ENCODE measurements around the gene PCARE.

The PCARE gene

DNA sequence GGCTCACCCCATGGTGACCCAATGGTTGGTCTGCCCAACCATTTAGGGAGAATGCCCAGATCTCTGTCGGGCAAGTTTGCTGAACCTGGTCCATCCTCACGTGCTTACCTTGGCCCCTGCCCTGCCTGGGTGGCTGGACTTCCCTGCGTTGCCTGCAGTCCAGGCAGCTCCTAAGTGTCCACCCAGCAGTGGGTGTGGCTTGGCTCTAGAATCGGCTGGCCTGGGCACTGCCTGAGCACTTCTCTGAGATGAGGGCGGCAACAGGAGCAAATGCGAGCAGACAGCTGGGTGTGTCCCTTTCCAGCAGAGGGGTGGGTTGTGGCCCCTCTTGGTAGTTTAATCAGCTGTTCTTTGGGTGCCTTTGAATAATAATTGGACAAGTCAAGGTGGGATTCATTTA, 11.3 kb downstream of the PCARE start:
- no peak for DNase-seq (ENCODE audit: low read depth)

GRCh38 chr2:29062371-29062770, 12.0 kb downstream of the PCARE start:
- DNase-seq (ENCODE audit: low read depth) = no peak

DNA sequence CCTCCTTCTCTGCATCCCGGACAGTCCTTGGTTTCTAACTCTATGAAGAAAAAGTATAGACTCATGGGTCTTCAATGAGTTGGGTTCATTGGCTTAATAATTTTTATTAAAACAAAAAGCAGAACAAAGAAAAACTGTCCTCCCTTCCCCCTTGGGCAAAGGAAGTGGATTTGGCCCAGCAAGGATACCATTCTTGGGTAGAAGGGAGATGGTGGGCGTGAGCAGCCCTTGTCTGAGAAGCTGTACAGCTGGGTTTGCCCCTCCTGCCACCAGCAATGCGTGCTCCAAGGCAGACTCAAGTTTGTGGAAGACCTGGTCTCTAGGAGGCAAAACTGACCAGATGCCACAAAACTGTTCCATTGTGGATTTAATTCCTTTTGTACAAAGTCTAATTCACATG, 12.7 kb downstream of the PCARE start:
- no peak for DNase-seq (ENCODE audit: low read depth)

DNA sequence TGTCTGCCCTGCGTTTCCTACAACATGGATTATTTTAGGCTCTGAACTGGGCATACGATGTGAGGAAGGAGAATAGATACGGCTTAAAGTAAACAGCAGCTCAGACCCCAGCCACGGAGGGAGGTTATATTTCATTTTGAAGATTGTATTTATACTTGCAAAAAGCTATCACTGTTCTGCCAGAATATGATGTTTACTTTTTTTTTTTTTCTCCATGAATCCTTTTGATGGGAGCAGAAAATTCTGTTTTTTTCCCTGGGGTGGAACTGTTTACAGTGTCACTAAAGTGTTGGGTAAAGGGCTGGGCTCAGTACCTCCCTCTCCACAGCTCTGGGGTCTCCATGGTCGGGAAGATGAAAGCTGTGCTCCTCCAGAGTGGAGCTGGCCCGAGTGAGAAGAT, 13.1 kb downstream of the PCARE start:
- DNase-seq (ENCODE audit: low read depth) = no peak

GRCh38 chr2:29060441-29060840, 13.9 kb downstream of the PCARE start:
- no peak for DNase-seq (ENCODE audit: low read depth)

GRCh38 chr2:29059624-29060023, 14.7 kb downstream of the PCARE start:
- DNase-seq (ENCODE audit: low read depth) = no peak

GRCh38 chr2:29057006-29057405, 17.3 kb downstream of the PCARE start:
- no peak for DNase-seq (ENCODE audit: low read depth)

GRCh38 chr2:29056452-29056851, 17.9 kb downstream of the PCARE start:
- DNase-seq (ENCODE audit: low read depth) = no peak

DNA sequence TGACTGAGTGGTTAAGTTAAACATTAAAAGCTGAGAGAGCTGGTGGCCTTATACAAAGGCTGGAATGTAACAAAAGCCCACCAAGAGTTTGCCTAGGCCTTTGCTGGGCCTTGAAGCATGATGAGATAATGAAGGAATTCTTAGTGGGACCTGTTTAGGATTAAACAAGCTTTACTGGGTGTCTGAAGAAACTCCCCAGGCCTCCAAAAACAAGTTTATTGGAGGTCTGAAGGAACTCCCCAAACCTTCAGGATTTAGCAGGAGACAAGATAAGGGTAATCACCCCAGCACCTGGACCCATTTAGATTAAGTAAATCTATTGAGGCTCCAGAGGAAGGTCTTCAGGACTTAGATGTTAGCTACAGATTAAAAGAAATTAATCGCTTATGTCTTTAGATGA, 18.7 kb downstream of the PCARE start:
- DNase-seq (ENCODE audit: low read depth) = no peak

GRCh38 chr2:29054430-29054829, 19.9 kb downstream of the PCARE start:
- DNase-seq (ENCODE audit: low read depth) = no peak

DNA sequence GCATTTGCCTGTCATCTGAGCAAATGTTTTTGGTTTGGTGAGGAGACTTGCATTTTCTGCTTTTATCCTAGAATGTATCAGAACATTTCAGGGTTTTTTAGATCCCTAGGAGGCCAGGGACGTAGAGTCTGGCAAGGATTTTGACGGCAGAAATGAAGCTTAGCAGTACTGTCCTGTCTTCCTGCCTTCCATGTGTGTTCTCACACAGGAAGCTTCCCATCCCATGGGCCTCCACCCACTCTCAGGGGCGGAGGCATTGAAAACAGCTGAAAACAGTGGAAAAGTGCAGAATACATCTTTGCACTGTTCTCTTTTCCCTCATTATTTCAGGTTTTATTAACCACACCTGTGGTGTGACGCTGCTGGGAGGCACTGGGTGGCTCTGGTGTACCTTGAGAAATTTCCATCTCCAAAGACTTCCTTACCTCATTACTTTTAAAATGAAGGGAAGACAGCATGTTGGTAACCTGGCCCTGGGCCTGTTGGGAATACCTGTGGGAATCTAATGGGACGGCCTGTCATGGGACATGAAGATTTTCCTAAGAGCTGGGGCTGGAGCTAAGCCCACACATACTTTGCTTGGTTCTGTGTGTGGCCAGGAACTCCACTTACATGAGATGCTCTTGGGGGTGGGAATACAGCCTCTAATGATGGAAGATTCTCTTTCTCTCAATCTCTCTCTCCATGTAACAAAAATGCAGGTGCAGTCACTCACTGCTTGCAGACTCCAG, 20.5 kb downstream of the PCARE start:
- no peak for DNase-seq (ENCODE audit: low read depth)

DNA sequence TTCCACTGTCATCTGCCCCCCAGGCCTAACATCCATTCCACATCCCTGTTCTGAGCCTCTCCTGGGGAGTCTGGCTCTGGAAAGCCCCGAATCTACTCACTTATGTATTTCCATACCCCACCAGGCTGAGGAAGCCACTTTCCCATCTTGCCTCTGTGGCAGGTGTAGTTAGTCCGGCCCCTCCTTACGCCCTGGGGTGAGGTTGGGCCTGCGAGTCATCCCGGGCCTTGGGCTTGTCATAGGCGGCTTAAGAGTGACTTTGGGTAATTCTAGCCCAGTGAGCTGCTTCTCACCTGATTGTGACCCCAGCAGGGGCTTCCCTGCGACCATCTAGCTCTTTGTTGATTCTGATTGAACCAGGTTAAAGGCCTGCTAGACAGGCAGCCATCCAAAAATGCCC, 21.1 kb downstream of the PCARE start:
- no peak for DNase-seq (ENCODE audit: low read depth)

GRCh38 chr2:29052807-29053206, 21.5 kb downstream of the PCARE start:
- no peak for DNase-seq (ENCODE audit: low read depth)

DNA sequence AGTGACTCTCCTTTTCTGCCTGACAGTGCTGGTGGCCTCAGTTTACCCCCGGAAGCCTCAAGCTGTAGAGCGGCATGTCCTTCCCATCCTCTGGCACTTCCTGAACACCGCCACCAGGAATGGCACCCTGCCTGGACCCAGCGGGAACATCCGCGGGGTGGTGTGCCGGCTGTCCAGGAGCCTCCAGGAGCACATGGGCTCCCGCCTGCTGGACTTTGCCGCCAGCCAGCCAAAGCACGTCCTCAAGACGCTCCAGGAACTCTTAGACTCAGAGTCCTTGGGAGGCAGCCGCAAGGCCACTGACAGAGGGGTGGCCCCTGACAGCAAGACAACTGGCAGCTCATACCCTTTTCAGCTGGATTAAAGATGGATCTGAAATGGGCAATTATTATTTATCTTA, 22.6 kb downstream of the PCARE start:
- no peak for DNase-seq (ENCODE audit: low read depth)

DNA sequence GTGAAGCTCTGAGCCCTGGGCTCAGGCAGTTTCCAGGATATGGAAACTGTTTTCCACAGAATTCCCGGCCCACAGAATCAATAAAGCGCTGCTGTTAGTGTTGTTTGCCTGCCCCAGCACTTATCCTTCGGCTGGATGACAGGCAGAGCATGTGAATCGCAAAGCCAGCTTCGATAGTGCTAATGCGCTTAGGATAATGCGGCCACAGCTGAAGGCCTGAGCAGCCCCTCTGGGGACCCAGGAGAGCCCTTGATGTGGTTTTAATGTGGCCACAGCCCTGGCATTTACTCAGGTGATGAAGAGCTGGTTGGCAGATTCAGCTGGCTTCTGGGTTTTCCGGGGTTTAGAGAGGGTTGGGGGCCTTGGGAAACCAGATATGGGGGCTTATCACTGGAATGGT, 23.7 kb downstream of the PCARE start:
- DNase-seq (ENCODE audit: low read depth) = no peak

- DNase-seq (ENCODE audit: low read depth) = no peak
Measured at GRCh38 chr2:29047083-29047845, 27.1 kb downstream of the PCARE start.

- DNase-seq (ENCODE audit: low read depth) = no peak
Measured at GRCh38 chr2:29046321-29046720, 28.0 kb downstream of the PCARE start.

- DNase-seq (ENCODE audit: low read depth) = no peak
Measured at GRCh38 chr2:29044459-29044858, 29.9 kb downstream of the PCARE start.

- no peak for DNase-seq (ENCODE audit: low read depth)
Measured at GRCh38 chr2:29042561-29043075, 31.7 kb downstream of the PCARE start.

DNA sequence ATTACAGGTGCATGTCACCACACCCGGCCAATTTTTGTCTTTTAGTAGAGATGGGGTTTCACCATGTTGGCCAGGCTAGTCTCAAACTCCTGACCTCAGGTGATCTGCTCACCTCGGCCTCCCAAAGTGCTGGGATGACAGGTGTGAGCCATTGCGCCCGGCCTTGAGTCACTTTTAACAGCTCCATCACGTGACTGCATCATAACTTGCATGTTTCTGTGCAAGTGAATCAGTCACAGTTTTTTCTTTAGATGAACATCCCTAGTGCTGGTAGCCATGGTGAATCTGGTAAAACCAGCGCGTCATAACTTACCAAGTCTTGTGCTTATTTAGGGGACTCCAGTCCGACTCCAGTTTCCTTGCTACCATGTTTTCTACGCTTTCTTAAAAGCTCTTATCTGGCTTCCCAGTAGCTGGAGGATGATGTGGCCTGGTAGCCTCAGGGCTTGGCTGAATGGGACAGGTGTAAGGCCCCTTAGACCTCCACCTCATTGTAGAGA, 33.1 kb downstream of the PCARE start:
- DNase-seq (ENCODE audit: low read depth) = no peak

- no peak for DNase-seq (ENCODE audit: low read depth)
Measured at GRCh38 chr2:29040552-29040951, 33.8 kb downstream of the PCARE start.

- no peak for DNase-seq (ENCODE audit: low read depth)
Measured at GRCh38 chr2:29039718-29040480, 34.4 kb downstream of the PCARE start.
